Aorta (tissue), 5 donors: ENCODE results near the gene MFSD2B. TPM values are rescaled to one million over a fixed set of nuclear protein-coding genes. Genes with fewer than 3 reads are reported as not detected.
"Not testable (repeated sequence)": the region's sequence is repeated elsewhere in the genome, so short reads cannot be mapped to it uniquely, and the experiment has no call there.

Source experiments
- ATAC-seq: fragments of 200-7000 bp; cut with Tn5 transposase; one replicate; pipeline ENCODE4 v1.9.1; 2022; ENCODE audit warnings: moderate library complexity; ENCODE audit not compliant: low FRiP score
- DNase-seq, 2 donors: peaks; one replicate each; pipeline ENCODE4 v3.0.0-alpha.2; 2020
- H3K27ac ChIP-seq, 2 donors: one replicate each; pipeline ENCODE4 v1.5.1; 2013; ENCODE audit warnings: low read length in 2 of 2, mild to moderate bottlenecking in 2 of 2, moderate library complexity in 2 of 2, control low read depth in 1 of 2, inconsistent platforms in 1 of 2, low read depth in 1 of 2
- H3K27me3 ChIP-seq, 2 donors: one replicate each; pipeline ENCODE4 v1.6.1; 2013; ENCODE audit warnings: control low read depth in 1 of 2, low read length in 1 of 2, mild to moderate bottlenecking in 1 of 2, moderate library complexity in 1 of 2; ENCODE audit not compliant: insufficient read depth in 2 of 2, control insufficient read depth in 1 of 2
- H3K36me3 ChIP-seq, 2 donors: one replicate each; pipeline ENCODE4 v1.6.1; 2013; ENCODE audit warnings: control low read depth in 1 of 2, low read length in 1 of 2, mild to moderate bottlenecking in 1 of 2; ENCODE audit not compliant: insufficient read depth in 2 of 2, control insufficient read depth in 1 of 2
- H3K4me1 ChIP-seq, 2 donors: one replicate each; pipeline ENCODE4 v1.6.1; 2013; ENCODE audit warnings: low read length in 2 of 2, control low read depth in 1 of 2, mild to moderate bottlenecking in 1 of 2, moderate library complexity in 1 of 2; ENCODE audit not compliant: insufficient read depth in 2 of 2, control insufficient read depth in 1 of 2
- H3K4me3 ChIP-seq, 2 donors: one replicate each; pipeline ENCODE4 v1.5.1; 2013; ENCODE audit warnings: low read length in 2 of 2, control low read depth in 1 of 2, mild to moderate bottlenecking in 1 of 2
- H3K9me3 ChIP-seq: one replicate; pipeline ENCODE4 v1.6.1; 2013; ENCODE audit warnings: mild to moderate bottlenecking, low read length; ENCODE audit not compliant: control insufficient read depth
- WGBS, 2 donors: extraction: QIAGEN DNeasy Blood & Tissue Kit; methylation state at CpG; one replicate each; pipeline ENCODE4 v1.1.7; 2013; 5-methylcytosine and 5-hydroxymethylcytosine counted together
- intact Hi-C, 2 donors: fragments of 100-400 bp; cut with DNase I; formaldehyde crosslinking; loops; one replicate each; pipeline versions ENCODE4 v1.14.2 to v1.15.0; 2022
- polyA plus RNA-seq, 2 donors: library from polyadenylated mRNA; stranded (reverse); fragments of 200-250 nt; gene quantifications; one replicate each; pipeline ENCODE4 v1.2.3, GENCODE V29; 2013
- total RNA-seq, 2 donors: library from RNA; stranded (reverse); fragmentation: NEBNext Ultra II Directional; extraction: Animal tissue kit (Norgen Biotek cat#: 25700); gene quantifications; one replicate each; pipeline ENCODE4 v1.2.1, GENCODE V29; 2021
- donor health status: healthy with polysubstance abuse.
- donor health status: Bipolar disorder and iron deficiency.
- donor health status: DM: no; HTN: no; CAD: no.
- donor health status: DM: no; HTN: no; CAD: no.
- donor health status: DM: yes; HTN: yes; CAD: no.

The MFSD2B gene
- total and polyA plus RNA-seq, 4 donors, result 0.05 to 0.42 (median 0.33) TPM; not detected in 1

DNA sequence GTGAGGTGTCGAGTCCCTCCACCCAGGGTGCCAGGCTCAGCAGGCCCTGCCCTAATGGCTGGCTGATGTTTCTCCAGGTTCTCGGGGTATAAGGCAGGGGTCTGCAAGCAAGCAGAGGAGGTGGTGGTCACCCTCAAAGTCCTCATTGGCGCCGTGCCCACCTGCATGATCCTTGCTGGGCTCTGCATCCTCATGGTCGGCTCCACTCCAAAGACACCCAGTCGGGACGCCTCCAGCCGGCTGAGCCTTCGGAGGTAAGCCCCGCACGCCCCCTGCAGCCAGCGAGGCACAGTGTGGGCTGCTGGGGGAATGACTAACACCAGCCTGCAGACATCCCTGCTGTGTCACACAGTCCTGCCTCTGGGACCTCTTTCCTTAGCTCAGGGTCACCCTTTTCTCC, 14.1 kb downstream of the MFSD2B start:
- peaks cover 0 to 4% of the 10 kb centered on the region in 2 donors for H3K36me3 ChIP-seq
- no peaks in the 10 kb centered on the region for H3K4me1 ChIP-seq
- WGBS, 2 donors, result 43 to 58% methylated on average over 12 of the region's 12 CpGs
- intact Hi-C loops, result no loop called here
- ATAC-seq (no peak), DNase-seq (no peak)
- H3K27me3 ChIP-seq, result no peaks in the 10 kb centered on the region
- H3K9me3 ChIP-seq, result no peaks in the 10 kb centered on the region
- no peak overlapping the region for H3K4me3 ChIP-seq
- no peak overlapping the region for H3K27ac ChIP-seq

DNA sequence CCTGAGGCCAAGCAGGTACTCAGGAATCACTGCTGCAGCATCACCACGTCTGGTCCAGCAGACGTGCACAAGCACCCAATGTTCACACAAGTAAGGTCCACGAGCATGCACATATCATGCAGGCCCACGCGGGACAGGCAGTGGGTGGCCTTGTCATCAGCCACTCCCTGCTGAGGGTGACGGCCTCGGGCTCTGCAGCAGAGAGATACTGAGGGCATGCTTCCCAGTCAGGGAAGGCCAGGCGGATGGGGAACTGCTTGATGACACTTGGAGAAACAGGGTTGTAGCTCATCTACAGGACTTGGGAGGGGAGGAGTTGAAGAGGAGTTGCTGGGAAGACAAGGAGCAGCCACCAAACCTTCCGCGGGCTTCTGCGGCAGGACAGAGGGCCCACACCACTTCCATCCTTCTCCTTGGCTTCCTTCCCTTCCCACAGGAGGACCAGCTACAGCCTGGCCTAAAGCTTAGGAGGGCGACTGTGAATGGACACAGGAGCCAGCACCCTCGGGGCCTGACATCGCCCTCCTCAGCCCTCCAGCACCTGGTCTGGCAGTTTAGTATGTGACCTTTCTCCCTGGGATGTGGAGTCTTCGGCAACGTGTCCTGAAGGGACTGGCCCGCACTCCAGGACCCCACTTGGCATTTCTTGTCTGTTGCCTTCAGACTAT, 15.2 kb downstream of the MFSD2B start:
- no peaks in the 10 kb centered on the region for H3K4me1 ChIP-seq
- no peaks in the 10 kb centered on the region for H3K9me3 ChIP-seq
- ATAC-seq (no peak), DNase-seq (no peak)
- no peak overlapping the region for H3K4me3 ChIP-seq
- intact Hi-C loops, result no loop called here
- H3K27me3 ChIP-seq, result no peaks in the 10 kb centered on the region
- H3K27ac ChIP-seq, result no peak overlapping the region
- 91 to 92% methylated on average over 17 of the region's 17 CpGs for WGBS, 2 donors
- peaks cover 0 to 8% of the 10 kb centered on the region in 2 donors for H3K36me3 ChIP-seq

DNA sequence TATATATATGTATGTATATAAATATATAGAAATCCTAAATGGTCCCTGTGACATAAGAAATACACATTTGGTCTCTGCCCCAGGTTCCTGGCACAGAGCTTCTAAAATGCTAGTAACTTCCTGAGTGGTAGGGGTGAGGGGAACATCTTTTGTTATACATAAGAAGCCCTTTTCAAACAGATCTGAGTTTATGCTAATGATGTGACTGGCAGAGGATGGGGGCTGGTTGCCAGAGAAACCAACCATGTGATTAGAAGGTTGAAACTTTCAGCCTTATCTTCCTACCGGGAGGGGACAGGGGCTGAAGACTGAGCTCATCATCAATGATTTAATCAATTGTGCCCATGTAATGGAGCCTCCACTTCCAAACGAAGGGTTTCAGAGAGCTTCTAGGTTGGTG, 16.3 kb downstream of the MFSD2B start:
- DNase-seq (no peak), ATAC-seq (no peak)
- WGBS, 2 donors, result 52 to 58% methylated on average over 2 of the region's 2 CpGs
- Histone ChIP-seq H3K36me3 (peaks cover 6 to 14% of the 10 kb centered on the region in 2 donors), H3K27me3 (no peaks in the 10 kb centered on the region), H3K4me1 (no peaks in the 10 kb centered on the region), H3K9me3 (no peaks in the 10 kb centered on the region), H3K4me3 (no peak overlapping the region), H3K27ac (no peak overlapping the region)
- intact Hi-C loops, result no loop called here

DNA sequence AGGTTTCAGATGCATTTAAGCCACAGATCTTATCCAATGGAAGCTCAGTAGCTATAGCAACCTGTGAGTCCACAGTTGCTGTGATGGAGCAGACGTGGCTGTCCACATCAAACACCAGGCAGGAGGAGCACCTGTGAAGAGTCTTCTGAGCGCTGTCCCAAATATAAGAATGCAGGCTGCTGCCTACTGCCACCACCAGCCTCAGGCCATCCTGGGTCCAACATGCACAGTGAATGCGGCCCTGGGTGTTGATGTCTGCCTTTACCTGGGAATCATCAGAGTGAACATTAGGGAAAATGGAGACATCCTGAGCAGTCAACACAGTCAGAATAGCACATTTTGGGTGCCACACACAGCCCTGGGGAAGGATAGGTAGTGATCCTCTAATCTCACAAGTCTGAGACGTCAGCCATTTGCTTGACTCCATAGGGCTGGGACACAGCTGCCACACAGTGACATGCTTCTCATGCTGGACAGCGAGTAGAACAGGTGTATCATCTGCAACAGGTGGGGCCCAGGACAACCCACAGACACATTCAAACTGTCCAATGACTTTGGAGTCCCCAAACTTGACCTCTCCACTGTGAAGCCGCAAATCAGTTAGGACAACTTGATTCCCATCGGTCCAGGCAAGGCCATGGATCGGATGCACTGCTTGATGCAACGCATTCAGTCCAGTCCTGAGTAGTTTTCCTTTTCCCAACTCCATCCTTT, 29.1 kb downstream of the MFSD2B start:
- no peak for DNase-seq
- intact Hi-C loops, result no loop called here
- H3K4me1 ChIP-seq, result no peaks in the 10 kb centered on the region
- no peaks in the 10 kb centered on the region for H3K9me3 ChIP-seq
- 90 to 94% methylated on average over 9 of the region's 9 CpGs for WGBS, 2 donors
- no peak for ATAC-seq
- H3K36me3 ChIP-seq, result peaks cover 11 to 14% of the 10 kb centered on the region in 2 donors
- H3K4me3 ChIP-seq, result no peak overlapping the region
- H3K27me3 ChIP-seq, result no peaks in the 10 kb centered on the region
- H3K27ac ChIP-seq, result no peak overlapping the region

DNA sequence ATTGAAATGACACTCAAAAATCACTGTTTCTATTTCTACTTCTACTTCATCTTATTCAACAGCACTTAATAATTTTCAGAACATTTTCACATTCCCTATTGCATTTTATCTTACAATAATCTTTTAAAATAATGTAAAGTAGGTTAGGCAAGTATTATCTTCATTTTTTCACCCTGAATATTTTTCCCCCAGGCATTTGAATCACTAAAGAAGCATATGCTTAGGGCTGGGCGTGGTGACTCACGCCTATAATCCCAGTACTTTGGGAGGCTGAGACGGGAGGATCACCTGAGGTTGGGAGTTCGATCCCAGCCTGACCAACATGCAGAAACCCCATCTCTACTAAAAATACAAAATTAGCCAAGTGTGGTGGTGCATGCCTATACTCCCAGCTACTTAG, 30.6 kb downstream of the MFSD2B start:
- H3K4me3 ChIP-seq, result no peak overlapping the region
- no peaks in the 10 kb centered on the region for H3K27me3 ChIP-seq
- intact Hi-C loops, result loop anchor here (10.0 kb wide), 1 partner anchor 116 kb away; the partner anchor contains the start of gene ATAD2B (in 2 of the 2)
- DNase-seq, result no peak
- ATAC-seq, result no peak
- H3K9me3 ChIP-seq, result no peaks in the 10 kb centered on the region
- WGBS, 2 donors, result 86 to 98% methylated on average over 4 of the region's 4 CpGs
- peaks cover 11 to 14% of the 10 kb centered on the region in 2 donors for H3K36me3 ChIP-seq
- H3K4me1 ChIP-seq, result no peaks in the 10 kb centered on the region
- no peak overlapping the region for H3K27ac ChIP-seq

DNA sequence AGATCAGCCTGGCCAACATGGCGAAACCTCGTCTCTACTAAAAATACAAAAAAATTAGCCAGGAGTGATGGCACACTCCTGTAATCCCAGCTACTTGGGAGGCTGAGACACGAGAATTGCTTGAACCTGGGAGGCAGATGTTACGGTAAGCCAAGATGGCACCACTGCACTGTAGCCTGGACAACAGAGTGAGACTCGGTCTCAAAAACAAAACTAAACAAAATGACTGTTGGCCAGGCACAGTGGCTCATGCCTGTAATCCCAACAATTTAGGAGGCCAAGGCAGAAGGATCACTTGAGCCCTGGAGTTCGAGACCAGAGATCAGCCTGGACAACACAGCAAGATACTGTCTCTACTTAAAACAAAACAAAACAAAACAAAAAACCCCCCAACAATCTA, 33.2 kb downstream of the MFSD2B start:
- WGBS, 2 donors, result 95% methylated on average over 6 of the region's 6 CpGs
- intact Hi-C loops, result loop anchor here (10.0 kb wide), 1 partner anchor 118 kb away; the partner anchor contains the start of gene ATAD2B (in 2 of the 2)
- DNase-seq, H3K4me1 ChIP-seq, H3K9me3 ChIP-seq, H3K4me3 ChIP-seq, H3K27ac ChIP-seq, ATAC-seq, H3K36me3 ChIP-seq, H3K27me3 ChIP-seq: not testable (repeated sequence)

DNA sequence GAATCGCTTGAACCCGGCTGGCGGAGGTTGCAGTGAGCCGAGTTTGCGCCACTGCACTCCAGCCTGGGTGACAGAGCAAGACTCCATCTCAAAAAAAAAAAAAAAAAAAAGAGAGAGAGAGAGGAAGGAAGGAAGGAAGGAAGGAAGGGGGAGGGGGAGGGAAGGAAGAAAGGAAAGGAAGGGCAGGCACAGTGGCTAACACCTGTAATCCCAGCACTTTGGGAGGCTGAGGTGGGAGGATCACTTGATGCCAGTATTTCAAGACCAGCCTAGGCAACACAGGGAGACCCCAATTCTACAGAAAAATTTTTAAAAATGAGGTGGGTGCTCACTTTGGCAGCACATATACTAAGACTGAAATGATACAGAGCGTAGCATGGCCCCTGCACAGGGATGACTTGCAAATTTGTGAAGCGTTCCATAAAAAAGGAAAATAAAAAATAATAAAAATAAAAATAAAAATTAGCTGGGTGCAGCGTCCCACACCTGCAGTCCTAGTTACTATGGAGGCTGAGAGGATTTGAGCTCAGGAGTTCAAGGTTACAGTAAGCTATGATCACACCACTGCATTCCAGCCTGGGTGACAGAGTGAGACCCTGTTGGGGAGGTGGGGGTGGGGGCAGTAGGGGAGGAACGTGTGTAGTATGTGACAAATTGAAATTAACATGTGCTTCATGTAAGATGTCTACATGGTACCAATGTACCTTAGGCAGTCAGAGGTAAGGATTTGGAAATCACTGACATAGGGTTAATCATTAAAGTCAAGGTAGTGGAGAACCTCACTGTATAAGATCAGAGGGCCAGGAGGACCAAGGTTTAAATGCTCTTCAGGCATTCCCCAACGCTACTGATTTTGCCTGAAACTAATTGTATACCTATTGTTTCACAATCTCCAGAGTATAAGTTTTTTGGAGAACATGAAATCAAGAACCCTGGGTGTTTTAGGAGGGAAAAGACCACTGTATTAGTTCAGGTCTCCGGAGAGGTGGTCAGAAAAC, 35.9 kb downstream of the MFSD2B start:
- Histone ChIP-seq H3K27ac (peak overlapping the region in 1 of 2 donors; percentile 25), H3K4me3 (no peak overlapping the region), H3K4me1 (no peaks in the 10 kb centered on the region), H3K36me3 (no peaks in the 10 kb centered on the region), H3K9me3 (no peaks in the 10 kb centered on the region), H3K27me3 (no peaks in the 10 kb centered on the region)
- WGBS, 2 donors, result 78% methylated on average over 11 of the region's 11 CpGs
- no peak for DNase-seq
- intact Hi-C loops, result loop anchor here (2.0 to 10.0 kb wide), 3 partner anchors 39 to 121 kb away; partner anchors contain the start of genes ATAD2B (in 2 of the 2), TP53I3 (in 1 of the 2) and UBXN2A (in 1 of the 2)
- ATAC-seq, result no peak

DNA sequence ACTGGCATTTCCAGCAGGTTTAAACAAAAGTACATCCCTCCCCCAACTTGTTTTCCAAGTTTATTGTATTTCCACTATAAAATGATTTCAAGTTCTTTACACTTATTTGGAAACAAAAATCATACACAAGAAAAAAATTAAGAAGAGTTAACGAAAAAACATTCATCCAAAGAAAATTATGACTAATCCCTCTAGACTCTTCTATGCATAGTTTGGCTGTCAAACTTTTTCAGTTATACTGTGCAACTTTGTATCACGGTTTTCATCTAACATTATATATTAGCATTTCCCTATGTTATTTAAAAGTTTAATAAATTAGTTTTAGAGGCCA, 36.7 kb downstream of the MFSD2B start:
- Histone ChIP-seq H3K36me3 (no peaks in the 10 kb centered on the region), H3K9me3 (no peaks in the 10 kb centered on the region), H3K27ac (no peak overlapping the region), H3K4me3 (peak overlapping the region; percentile 55 to 62), H3K4me1 (no peaks in the 10 kb centered on the region), H3K27me3 (no peaks in the 10 kb centered on the region)
- no peak for ATAC-seq
- WGBS, 2 donors, result 0 to 1% methylated on average over 2 of the region's 2 CpGs
- intact Hi-C loops, result loop anchor here (2.0 to 10.0 kb wide), 3 partner anchors 38 to 122 kb away; partner anchors contain the start of genes ATAD2B (in 2 of the 2), TP53I3 (in 1 of the 2) and UBXN2A (in 1 of the 2)
- DNase-seq, result no peak
